Panc1 (cell line): ENCODE results near the gene ABHD15. TPM values are rescaled to one million over a fixed set of nuclear protein-coding genes. Genes with fewer than 3 reads are reported as not detected.

Source experiments
- ATAC-seq: fragments of 200-7000 bp; cut with Tn5 transposase; 2 replicates; pipeline ENCODE4 v1.9.1; 2020; ENCODE audit warnings: mild to moderate bottlenecking, moderate library complexity
- BruUV-seq: library from RNA; stranded (reverse); fragments of 400-500 nt; replicated peaks from 2 replicates; lab custom pipeline; 2021; lab: Mats Ljungman, UMichigan
- CTCF ChIA-PET: fragments of 300-600 bp; sonication (Branson Sonifier 250); formaldehyde crosslinking; loops from one replicate; lab custom pipeline; 2022; ENCODE audit warnings: antibody characterized with exemption; lab: Charles Lee
- POLR2A ChIA-PET: fragments of 300-600 bp; sonication (Branson Sonifier 250); formaldehyde crosslinking; loops from one replicate; lab custom pipeline; 2022; ENCODE audit warnings: antibody characterized with exemption; lab: Charles Lee
- DNase-seq: peaks from one replicate; pipeline ENCODE4 v3.0.0-alpha.2; 2010; ENCODE audit warnings: low read depth, low spot score
- H3K27ac ChIP-seq: 2 replicates; pipeline ENCODE4 v1.5.1; 2011; ENCODE audit warnings: mild to moderate bottlenecking, low read length, inconsistent platforms
- H3K27me3 ChIP-seq: fragments of 200-500 bp; sonication (Bioruptor generic); 2 replicates; pipeline ENCODE4 v1.6.0; 2014; ENCODE audit warnings: low read length, inconsistent platforms; ENCODE audit not compliant: control insufficient read depth, insufficient read depth
- H3K36me3 ChIP-seq: fragments of 200-500 bp; sonication (Bioruptor generic); 2 replicates; pipeline ENCODE4 v1.5.1; 2014; ENCODE audit warnings: inconsistent platforms, mild to moderate bottlenecking, low read length, moderate library complexity; ENCODE audit not compliant: control insufficient read depth, insufficient read depth
- H3K4me1 ChIP-seq: 2 replicates; pipeline ENCODE4 v1.5.1; 2011; ENCODE audit warnings: inconsistent platforms, mild to moderate bottlenecking, low read length, moderate library complexity; ENCODE audit not compliant: control insufficient read depth, insufficient read depth
- H3K4me3 ChIP-seq, 2 experiments: 2 replicates each; pipeline ENCODE4 v1.5.1; 2011 to 2012; ENCODE audit warnings: low read depth in 2 of 2, low read length in 2 of 2, mild to moderate bottlenecking in 2 of 2, inconsistent platforms in 1 of 2, moderate library complexity in 1 of 2
- H3K9me3 ChIP-seq: fragments of 200-500 bp; sonication (Bioruptor generic); 2 replicates; pipeline ENCODE4 v1.5.1; 2014; ENCODE audit warnings: low read depth, mild to moderate bottlenecking, inconsistent platforms, low read length, moderate library complexity; ENCODE audit not compliant: control insufficient read depth, insufficient read depth
- CTCF ChIP-seq: fragments of 450-650 bp; IDR thresholded peaks from 2 replicates; pipeline ENCODE4 v1.5.1; 2017; ENCODE audit warnings: mild to moderate bottlenecking
- REST ChIP-seq, 2 experiments: IDR thresholded peaks; 2 replicates each; pipeline ENCODE4 v1.6.1; 2011 to 2012; ENCODE audit warnings: low read depth in 2 of 2, control low read depth in 1 of 2, low read length in 1 of 2, mild to moderate bottlenecking in 1 of 2, moderate library complexity in 1 of 2; ENCODE audit not compliant: insufficient read depth in 1 of 2
- SIN3A ChIP-seq: IDR thresholded peaks from 2 replicates; pipeline ENCODE4 v1.6.1; 2012; ENCODE audit warnings: low read depth, mild to moderate bottlenecking, low read length, moderate library complexity, borderline replicate concordance; ENCODE audit not compliant: insufficient read depth
- in situ Hi-C: cut with HindIII; loops from 2 replicates; pipeline ENCODE4 v1.10.0; 2016; ENCODE audit warnings: low sequenced_read_pairs, low pct_unique_long_range_greater_than_20kb
- intact Hi-C: fragments of 100-400 bp; cut with micrococcal nuclease; formaldehyde crosslinking; loops from one replicate; pipeline ENCODE4 v1.10.0; 2022; ENCODE audit not compliant: unreplicated experiment
- total RNA-seq: library from RNA; stranded (reverse); gene quantifications from one replicate; pipeline ENCODE4 v1.2.1, GENCODE V29; 2021; ENCODE audit not compliant: unreplicated experiment

ABHD15 gene
- total RNA-seq, 1 experiment from 2014 or later, result 33.7 TPM

- Histone ChIP-seq H3K27me3 (no peaks in the 10 kb centered on the region), H3K4me1 (peaks cover 49% of the 10 kb centered on the region), H3K36me3 (no peaks in the 10 kb centered on the region), H3K4me3 (no peak overlapping the region), H3K27ac (peak overlapping the region; percentile 25; the same call in 1 of the 2 replicates), H3K9me3 (no peaks in the 10 kb centered on the region)
- ATAC-seq (no peak), DNase-seq (no peak)
- intact Hi-C loops (no loop called here), in situ Hi-C loops (no loop called here)
- POLR2A ChIA-PET, result interaction anchor here (0.6 kb wide), 1 partner anchor 284 kb away, joined by 3 read pairs; no protein-coding TSS in a partner anchor
- BruUV-seq, result no TSS peak
- CTCF ChIA-PET, result interaction anchor here (1.5 kb wide), 1 partner anchor 20 kb away, joined by 5 read pairs; no protein-coding TSS in a partner anchor
- TF ChIP-seq REST (IDR thresholded peaks at IDR 0.05; ENCODE audit: insufficient read depth in 1 of 2, low read depth in 2 of 2, low read length in 1 of 2) (no peak), CTCF (no peak)
Observed at GRCh38 chr17:29596811-29597210, 30.0 kb upstream of the ABHD15 start.

- Histone ChIP-seq H3K27me3 (no peaks in the 10 kb centered on the region), H3K27ac (no peak overlapping the region), H3K9me3 (no peaks in the 10 kb centered on the region), H3K4me3 (no peak overlapping the region), H3K4me1 (peaks cover 54% of the 10 kb centered on the region), H3K36me3 (no peaks in the 10 kb centered on the region)
- intact Hi-C loops, result no loop called here
- TF ChIP-seq SIN3A, result no peak
- no peak for TF ChIP-seq CTCF
- ChIA-PET CTCF (no interaction called here), POLR2A (no interaction called here)
- in situ Hi-C loops, result no loop called here
- no peak for ATAC-seq
- BruUV-seq, result no TSS peak
- DNase-seq, result no peak
Observed at GRCh38 chr17:29595943-29596774, 29.3 kb upstream of the ABHD15 start.
